ENCODE measurements around the gene TLE1.

Gene TLE1

DNA sequence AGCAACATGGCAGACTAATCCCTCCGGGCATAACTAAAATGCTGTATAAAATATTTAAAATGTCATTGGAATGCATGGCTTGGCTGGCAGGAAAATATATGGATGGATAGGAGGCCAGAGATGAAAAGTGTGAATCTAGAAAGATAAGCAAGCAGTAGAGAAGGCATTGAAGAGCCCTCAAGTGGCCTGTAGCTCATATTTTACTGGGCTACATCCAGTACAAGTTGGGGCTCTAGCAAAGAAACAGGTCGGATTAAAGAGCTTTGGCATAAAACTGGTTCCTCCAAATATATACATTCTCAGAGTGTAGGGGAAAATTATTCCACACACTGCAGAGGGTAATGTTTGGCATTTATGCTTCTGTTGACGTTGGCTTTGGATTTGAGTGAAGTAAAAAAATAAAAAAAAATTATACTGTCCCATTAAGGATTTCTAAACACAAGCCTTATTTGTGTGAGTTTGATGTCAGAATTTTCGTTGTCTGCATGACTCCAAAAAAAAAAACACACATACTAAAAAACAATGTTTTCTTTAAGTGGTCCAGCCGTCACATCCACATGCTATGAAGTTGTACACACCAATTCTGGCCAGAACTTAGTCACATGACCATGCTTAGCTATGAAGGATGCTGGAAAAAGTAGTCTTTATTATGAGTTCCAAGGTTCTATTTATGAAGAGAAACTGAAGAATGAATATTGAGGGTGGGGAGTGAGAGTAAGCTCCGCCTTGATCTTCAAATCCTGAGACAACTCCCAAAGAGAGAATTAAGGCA, 147.0 kb downstream of the TLE1 start:
- DNase-seq: no peak

DNA sequence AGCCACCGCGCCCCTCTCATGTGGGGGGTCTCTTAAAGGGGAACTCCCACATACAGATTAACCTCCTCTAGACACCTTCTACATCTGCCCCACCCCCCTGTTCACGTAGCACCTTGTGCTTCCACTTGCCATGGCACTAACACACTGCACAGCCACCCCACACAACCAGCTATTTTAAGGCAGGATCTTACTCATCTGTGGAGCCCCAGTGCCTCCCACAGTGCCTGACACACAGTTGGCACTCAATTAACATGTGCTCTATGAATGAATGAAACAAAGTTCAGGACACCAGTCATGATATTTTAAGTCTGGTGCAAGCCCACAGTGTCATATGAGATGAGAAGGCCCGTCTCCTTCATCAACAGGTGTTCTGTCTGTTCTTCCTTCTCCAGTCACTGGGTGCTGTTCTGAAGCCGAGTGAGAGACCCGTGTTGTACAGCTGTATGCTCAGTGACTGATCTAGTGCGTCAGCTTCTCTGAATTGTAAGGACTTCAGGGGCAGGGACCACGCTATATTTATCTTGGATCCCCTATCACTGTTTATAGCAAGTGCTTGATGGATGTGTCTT, 149.1 kb downstream of the TLE1 start:
- no peak for DNase-seq

DNA sequence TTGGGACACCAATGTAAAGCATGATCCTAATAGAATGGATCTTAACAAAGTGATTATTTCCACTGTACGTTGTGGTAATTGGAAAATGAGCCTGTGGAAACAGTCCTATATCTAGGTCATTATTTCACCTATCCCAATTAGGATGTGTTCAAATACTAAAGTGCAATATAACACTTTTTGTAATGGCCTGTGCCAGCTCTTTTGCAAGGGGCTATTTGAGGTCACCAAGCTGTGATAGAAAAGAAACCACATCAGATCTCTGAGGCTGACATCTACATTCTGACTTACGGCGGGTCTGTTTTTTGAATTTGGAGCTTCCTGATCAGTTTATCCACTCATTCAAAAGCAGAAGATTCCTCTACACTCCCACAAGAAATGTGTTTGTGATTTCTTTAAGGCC, 150.0 kb downstream of the TLE1 start:
- DNase-seq: no peak

GRCh38 chr9:81538890-81539289, 150.5 kb downstream of the TLE1 start:
- DNase-seq: no peak

GRCh38 chr9:81537964-81538363, 151.4 kb downstream of the TLE1 start:
- no peak for DNase-seq

DNA sequence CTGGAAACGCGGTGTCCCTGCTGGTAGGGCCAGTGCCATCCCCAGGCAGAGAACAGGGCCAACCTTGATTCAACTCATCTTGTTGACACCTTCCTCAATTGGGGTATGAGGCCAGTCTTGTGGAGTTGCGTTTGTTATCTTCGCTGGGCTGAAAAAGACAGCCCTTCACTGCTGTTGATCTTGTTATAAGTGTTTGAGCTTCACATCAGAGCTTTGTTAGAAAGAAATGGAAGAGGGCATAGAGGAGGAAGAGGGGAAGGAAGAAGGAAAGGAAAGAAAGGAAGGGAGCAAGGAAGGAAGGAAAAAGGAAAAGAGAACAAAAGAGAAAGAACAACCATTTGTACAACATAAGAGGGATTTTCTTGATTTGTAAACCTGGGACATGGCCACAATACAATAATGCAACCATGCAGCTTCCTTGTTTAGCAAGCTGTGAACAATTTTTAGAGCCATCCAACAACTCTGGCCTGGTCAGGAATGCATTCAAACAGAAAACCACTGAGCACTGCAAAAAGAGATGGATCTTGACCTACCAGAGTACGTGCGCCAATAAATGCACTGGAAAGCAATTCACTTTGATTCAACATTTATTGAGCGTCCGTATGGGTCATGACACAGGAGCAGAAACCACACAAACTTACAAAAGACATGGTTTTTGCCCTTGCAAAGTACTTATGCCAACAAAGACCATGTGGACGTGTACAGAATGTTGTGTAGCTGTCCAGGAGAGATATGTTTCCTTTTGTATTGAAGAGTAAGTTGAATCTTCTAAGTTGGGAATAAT, 152.9 kb downstream of the TLE1 start:
- DNase-seq: no peak

- no peak for DNase-seq
Measured at GRCh38 chr9:81535542-81536241, 153.7 kb downstream of the TLE1 start.

DNA sequence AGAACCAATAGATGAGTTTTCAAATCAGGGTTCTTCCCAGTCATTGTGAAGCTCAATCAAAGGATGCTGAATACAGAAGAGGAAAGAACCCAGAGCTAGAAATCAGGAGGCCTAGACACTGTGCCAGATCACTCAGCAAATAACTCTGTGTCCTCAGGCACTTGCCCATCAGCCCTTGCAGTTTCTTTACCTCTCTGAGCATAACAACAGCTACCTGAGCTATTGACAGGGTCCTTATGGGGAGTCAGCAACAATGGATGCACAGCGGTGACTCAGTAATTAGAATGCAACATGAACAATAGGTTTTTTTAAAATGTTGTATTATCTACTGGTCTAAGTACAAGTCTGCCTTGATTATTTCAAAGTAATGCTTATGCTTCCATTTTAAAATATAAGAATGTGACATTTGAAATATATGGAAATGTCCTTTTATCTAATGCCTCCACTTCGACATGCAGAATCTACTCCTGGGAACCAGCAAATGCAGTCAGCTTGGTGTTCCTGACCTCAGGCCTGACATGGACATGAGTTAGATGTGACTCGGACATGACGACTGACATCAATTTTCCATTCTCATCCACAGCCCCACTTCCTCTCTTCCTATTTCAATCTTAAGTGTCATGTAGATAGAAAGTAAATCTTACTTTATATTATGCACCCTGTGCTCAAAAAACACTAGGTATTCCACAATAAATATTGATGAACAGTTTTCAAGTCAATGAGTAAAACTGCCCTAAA, 155.0 kb downstream of the TLE1 start:
- no peak for DNase-seq

Measured in right forelimb (tissue), 1 donor.